ENCODE measurements around the gene ANAPC13. TPM values are rescaled to one million over a fixed set of nuclear protein-coding genes. Genes with fewer than 3 reads are reported as not detected.

ANAPC13 gene
- total RNA-seq, 1 experiment from 2014 or later = 35.7 TPM

GRCh38 chr3:134533493-134533892, 47.7 kb upstream of the ANAPC13 start (continued):
- TF ChIP-seq SRF (IDR thresholded peaks at IDR 0.05; ENCODE audit: low read depth) (no peak), EZH2 (IDR thresholded peaks at IDR 0.05) (no peak)

- H3K79me2 ChIP-seq (ENCODE audit: insufficient read depth, low read length) = no peaks in the 10 kb centered on the region; the same call in 1 of the 2 replicates
- H3K9ac ChIP-seq (ENCODE audit: low read length) = no peak overlapping the region
- no peaks in the 10 kb centered on the region for H4K20me1 ChIP-seq (ENCODE audit: insufficient read depth)
- no peaks in the 10 kb centered on the region for H3K4me1 ChIP-seq (ENCODE audit: control insufficient read depth in 1 of 2, insufficient read depth in 2 of 2, low read length in 2 of 2)
- no peak overlapping the region for H2AFZ ChIP-seq (ENCODE audit: low read depth, low read length, poor library complexity, severe bottlenecking)
- no peaks in the 10 kb centered on the region for H3K9me2 ChIP-seq (ENCODE audit: insufficient read depth)
- CTCF ChIA-PET = no interaction called here
- ATAC-seq (0 out of 2 replicates have a peak, but pooled peaks have one; percentile 22), DNase-seq (ENCODE audit: low read depth, low spot score) (no peak)
- POLR2A ChIA-PET = no interaction called here
- H3K4me2 ChIP-seq (ENCODE audit: low read length) = no peak overlapping the region
- H3K27me3 ChIP-seq (ENCODE audit: insufficient read depth, low read length) = no peaks in the 10 kb centered on the region
- no peak overlapping the region for H3K27ac ChIP-seq (ENCODE audit: low read depth, low read length)
- no peak for TF ChIP-seq CEBPB (IDR thresholded peaks at IDR 0.05; ENCODE audit: low read depth)
- TF ChIP-seq YY1 (IDR thresholded peaks at IDR 0.05; ENCODE audit: extremely low read depth, insufficient replicate concordance, low read depth, low read length) = no peak
- TF ChIP-seq, protein P1, sequence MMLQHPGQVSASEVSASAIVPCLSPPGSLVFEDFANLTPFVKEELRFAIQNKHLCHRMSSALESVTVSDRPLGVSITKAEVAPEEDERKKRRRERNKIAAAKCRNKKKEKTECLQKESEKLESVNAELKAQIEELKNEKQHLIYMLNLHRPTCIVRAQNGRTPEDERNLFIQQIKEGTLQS (IDR thresholded peaks at IDR 0.05) = no peak
- TF ChIP-seq EGR1 (IDR thresholded peaks at IDR 0.05; ENCODE audit: low read depth) = no peak
- TF ChIP-seq SP1 (IDR thresholded peaks at IDR 0.05; ENCODE audit: low read depth) = no peak
- no peak for TF ChIP-seq ZBTB33 (IDR thresholded peaks at IDR 0.05; ENCODE audit: extremely low read depth, insufficient replicate concordance, low read length)
- no peak for TF ChIP-seq POLR2AphosphoS5 (IDR thresholded peaks at IDR 0.05; ENCODE audit: low read depth, low read length)
- no peak for TF ChIP-seq MAX (IDR thresholded peaks at IDR 0.05)
- TF ChIP-seq ELF1 (IDR thresholded peaks at IDR 0.05; ENCODE audit: borderline replicate concordance, low read depth) = no peak
- no peak for TF ChIP-seq POLR2A (IDR thresholded peaks at IDR 0.05; ENCODE audit: borderline replicate concordance, extremely low read depth, insufficient read depth, insufficient read length)
- TF ChIP-seq SIN3A (IDR thresholded peaks at IDR 0.05; ENCODE audit: low read depth) = no peak
- TF ChIP-seq FOSL1 (IDR thresholded peaks at IDR 0.05; ENCODE audit: low read depth) = no peak
- TF ChIP-seq REST (IDR thresholded peaks at IDR 0.05; ENCODE audit: low read depth) = no peak
- no peak for TF ChIP-seq EZH2phosphoT487 (IDR thresholded peaks at IDR 0.05; ENCODE audit: borderline replicate concordance)
- TF ChIP-seq TCF7L2 (IDR thresholded peaks at IDR 0.05; ENCODE audit: borderline replicate concordance, extremely low read depth, insufficient read depth, insufficient read length) = no peak
- TF ChIP-seq SRF (IDR thresholded peaks at IDR 0.05; ENCODE audit: low read depth) = no peak
- TF ChIP-seq EZH2 (IDR thresholded peaks at IDR 0.05) = no peak
- no peak for TF ChIP-seq RAD21 (IDR thresholded peaks at IDR 0.05; ENCODE audit: low read depth)
- TF ChIP-seq ZFX (IDR thresholded peaks at IDR 0.05) = no peak
- BruUV-seq (replicated peaks) = no TSS peak
- RAD21 ChIA-PET (ENCODE audit: low non-redundant PET in 1 of 2, low total read pairs in 2 of 2, uncharacterized antibody in 2 of 2, unreplicated experiment in 2 of 2) = no interaction called here
- intact Hi-C loops (cut with micrococcal nuclease) = no loop called here
- no peaks in the 10 kb centered on the region for H3K9me3 ChIP-seq (ENCODE audit: control insufficient read depth in 1 of 2, insufficient read depth in 1 of 2, low read depth in 1 of 2, low read length in 2 of 2)
- H3K4me3 ChIP-seq (replicated peaks in 1 of 2; ENCODE audit: low read depth in 1 of 2, low read length in 2 of 2) = no peak overlapping the region
- no peaks in the 10 kb centered on the region for H3K36me3 ChIP-seq (ENCODE audit: control insufficient read depth in 1 of 2, insufficient read depth in 2 of 2, low read length in 2 of 2)
These were observed 41.9 kb upstream of the ANAPC13 start for GRCh38 chr3:134527538-134528186.

All from HCT116 (cell line).